AG04449 (cell line): ENCODE data around the gene HLA-DQB1.
"Not testable (repeated sequence)": the region's sequence is repeated elsewhere in the genome, so short reads cannot be mapped to it uniquely, and the experiment has no call there.

Experiments
- CTCF ChIA-PET: fragments of 350-600 bp; formaldehyde crosslinking; extraction: SDS; loops from one replicate; lab custom pipeline; 2021; ENCODE audit warnings: antibody characterized with exemption; lab: Yijun Ruan, JAX
- POLR2A ChIA-PET: fragments of 400-600, 350-600 bp; formaldehyde crosslinking; extraction: SDS; loops from one replicate; lab custom pipeline; 2020; ENCODE audit warnings: antibody characterized with exemption, inconsistent platforms; lab: Yijun Ruan, JAX
- DNase-seq: peaks from one replicate; pipeline ENCODE4 v3.0.0-alpha.2; 2010; ENCODE audit warnings: low read depth, low spot score
- H3K4me3 ChIP-seq: 2 replicates; pipeline ENCODE4 v1.5.1; 2011; ENCODE audit warnings: low read depth, mild to moderate bottlenecking, control low read depth, low read length
- TF ChIP-seq, protein P1 (sequence below): IDR thresholded peaks from one replicate; pipeline ENCODE4 v1.5.1; 2011; ENCODE audit warnings: mild to moderate bottlenecking, moderate library complexity, low read length, control low read depth, inconsistent platforms; ENCODE audit not compliant: insufficient read depth; ENCODE audit errors: missing control alignments

HLA-DQB1 gene

DNA sequence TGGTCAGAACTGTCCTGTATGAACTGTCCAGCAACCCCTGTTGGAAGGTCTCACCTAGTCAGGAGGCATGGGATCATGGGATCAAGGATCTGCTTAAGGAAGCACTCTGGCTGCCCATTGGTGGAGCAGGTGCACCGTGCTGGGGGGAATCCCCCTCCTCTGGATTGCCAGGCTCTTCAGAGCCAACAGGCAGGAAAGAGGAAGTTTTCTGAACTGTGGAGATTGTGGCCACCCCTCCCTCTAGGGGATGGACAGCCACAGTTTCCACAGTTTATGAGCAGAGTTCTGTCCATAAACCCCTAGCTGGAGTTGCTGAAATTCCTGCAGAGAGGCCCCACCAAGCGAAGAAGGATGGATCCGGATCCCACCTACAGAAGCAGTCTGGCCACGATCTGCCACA, 13.0 kb upstream of the HLA-DQB1 start:
- POLR2A ChIA-PET, result no interaction called here
- no peak overlapping the region for H3K4me3 ChIP-seq
- TF ChIP-seq, protein P1, sequence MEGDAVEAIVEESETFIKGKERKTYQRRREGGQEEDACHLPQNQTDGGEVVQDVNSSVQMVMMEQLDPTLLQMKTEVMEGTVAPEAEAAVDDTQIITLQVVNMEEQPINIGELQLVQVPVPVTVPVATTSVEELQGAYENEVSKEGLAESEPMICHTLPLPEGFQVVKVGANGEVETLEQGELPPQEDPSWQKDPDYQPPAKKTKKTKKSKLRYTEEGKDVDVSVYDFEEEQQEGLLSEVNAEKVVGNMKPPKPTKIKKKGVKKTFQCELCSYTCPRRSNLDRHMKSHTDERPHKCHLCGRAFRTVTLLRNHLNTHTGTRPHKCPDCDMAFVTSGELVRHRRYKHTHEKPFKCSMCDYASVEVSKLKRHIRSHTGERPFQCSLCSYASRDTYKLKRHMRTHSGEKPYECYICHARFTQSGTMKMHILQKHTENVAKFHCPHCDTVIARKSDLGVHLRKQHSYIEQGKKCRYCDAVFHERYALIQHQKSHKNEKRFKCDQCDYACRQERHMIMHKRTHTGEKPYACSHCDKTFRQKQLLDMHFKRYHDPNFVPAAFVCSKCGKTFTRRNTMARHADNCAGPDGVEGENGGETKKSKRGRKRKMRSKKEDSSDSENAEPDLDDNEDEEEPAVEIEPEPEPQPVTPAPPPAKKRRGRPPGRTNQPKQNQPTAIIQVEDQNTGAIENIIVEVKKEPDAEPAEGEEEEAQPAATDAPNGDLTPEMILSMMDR, result no peak
- no peak for DNase-seq
- CTCF ChIA-PET, result no interaction called here

DNA sequence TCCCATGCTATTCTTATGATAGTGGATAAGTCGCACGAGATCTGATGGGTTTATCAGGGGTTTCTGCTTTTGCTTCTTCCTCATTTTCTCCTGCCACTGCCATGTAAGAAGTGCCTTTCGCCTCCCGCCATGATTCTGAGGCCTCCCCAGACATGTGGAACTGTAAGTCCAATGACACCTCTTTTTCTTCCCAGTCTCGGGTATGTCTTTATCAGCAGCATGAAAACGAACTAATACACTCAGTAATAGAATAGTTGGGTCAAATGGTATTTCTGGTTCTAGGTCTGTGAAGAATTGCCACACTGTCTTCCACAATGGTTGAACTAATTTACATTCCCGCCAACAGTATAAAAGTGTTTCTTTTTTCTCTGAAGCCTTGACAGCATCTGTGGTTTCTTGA, 7.7 kb upstream of the HLA-DQB1 start:
- POLR2A ChIA-PET, CTCF ChIA-PET, DNase-seq, H3K4me3 ChIP-seq: not testable (repeated sequence)

DNA sequence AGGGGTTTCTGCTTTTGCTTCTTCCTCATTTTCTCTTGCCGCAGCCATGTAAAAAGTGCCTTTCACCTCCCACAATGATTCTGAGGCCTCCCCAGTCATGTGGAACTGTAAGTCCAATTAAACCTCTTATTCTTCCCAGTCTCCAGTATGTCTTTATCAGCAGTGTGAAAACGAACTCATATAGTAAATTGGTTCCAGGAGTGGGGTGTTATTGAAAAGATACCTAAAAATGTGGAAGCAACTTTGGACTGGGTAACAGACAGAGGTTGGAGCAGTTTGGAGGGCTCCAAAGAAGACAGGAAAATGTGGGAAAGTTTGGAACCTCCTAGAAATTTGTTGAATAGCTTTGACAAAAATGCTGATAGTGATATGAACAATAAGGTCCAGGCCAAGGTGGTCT, 5.5 kb upstream of the HLA-DQB1 start:
- CTCF ChIA-PET, H3K4me3 ChIP-seq, DNase-seq, POLR2A ChIA-PET: not testable (repeated sequence)

DNA sequence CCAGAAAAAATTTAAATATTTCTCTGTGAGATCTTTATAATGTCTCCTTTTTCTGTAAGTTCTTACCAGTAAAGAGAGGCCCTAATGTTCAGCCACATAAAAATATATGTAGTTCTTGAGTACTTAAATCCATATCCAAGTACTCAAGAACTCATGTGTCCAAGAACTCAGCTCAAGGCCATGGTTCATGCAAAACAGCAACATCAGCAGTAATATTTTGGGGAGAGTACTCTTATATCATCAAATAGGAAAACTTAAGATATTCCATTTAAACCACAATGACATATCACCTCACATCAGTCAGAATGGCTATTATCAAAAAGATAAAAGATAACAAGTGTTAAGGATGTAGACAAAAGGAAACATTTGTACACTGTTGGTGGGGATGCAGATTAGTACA, 3.4 kb upstream of the HLA-DQB1 start:
- TF ChIP-seq, protein P1, result no peak
- ChIA-PET CTCF (no interaction called here), POLR2A (no interaction called here)
- H3K4me3 ChIP-seq, result no peak overlapping the region
- DNase-seq, result no peak

DNA sequence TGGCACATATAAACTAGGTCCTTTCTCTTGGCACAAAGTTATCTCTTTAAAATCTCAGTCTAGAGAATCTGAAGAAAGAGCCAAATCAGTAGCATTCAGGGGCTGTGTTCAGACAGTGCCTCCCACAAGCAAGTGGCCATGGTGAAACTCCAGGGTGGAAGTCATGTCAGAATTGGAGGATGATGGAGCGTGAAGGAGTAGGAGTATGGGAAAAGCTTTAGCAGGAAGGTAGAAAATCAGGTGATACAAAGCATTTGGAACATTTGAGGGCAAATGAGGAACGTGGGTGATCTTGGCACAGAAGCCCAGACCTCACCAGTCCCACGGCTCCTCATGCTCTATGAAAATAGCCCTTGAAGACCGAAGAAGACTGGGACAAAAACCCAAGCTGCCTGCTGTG, 2.8 kb upstream of the HLA-DQB1 start:
- ChIA-PET POLR2A (no interaction called here), CTCF (no interaction called here)
- no peak overlapping the region for H3K4me3 ChIP-seq
- TF ChIP-seq, protein P1, result no peak
- DNase-seq, result no peak

DNA sequence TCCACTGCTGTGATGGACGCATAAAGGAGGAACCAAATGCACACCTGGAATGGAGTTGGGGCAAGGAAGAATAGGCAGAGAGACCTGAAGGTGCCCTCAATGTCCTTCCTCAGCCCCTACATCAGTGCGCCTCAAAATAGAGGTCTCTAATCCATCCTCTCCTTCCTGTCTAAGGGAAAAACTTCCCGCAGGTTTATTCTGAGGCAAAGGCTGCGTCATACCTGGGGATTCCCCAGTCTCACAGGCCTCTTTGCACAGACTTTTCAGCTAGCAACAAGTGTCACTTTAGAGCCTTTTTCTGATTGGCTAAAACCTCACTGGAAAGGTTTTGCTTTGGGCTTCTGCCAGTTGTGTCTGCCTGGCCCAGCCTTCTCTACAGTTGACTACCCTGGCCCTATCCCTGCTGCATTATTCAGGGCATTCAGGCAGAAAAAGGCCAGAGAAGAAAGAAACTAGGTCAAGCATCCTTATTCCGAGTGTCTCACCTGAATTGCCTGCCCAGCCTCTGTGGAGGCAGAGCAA, 1.8 kb upstream of the HLA-DQB1 start:
- ChIA-PET CTCF (no interaction called here), POLR2A (no interaction called here)
- TF ChIP-seq, protein P1, result no peak
- no peak for DNase-seq
- no peak overlapping the region for H3K4me3 ChIP-seq

DNA sequence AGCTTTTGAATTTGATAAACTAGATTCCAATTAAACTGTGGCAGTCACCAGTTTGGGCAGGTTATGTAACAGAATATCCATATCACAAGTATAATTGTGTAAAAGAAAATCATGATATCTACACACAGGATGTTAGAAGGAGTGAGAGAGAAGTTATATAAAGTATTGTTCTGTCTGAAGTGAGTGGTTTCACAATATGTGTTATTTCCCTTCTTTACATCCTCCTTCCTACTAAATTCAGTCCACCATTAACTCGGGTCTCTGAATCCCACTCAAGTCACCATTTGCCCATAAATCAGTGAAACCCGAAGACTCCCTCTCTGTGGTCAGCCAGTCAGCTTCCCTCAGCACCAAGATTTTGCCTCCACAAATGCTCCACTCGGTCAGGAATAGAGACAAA, 796 bp downstream of the HLA-DQB1 start:
- ChIA-PET POLR2A (no interaction called here), CTCF (no interaction called here)
- H3K4me3 ChIP-seq, result no peak overlapping the region
- TF ChIP-seq, protein P1, result no peak
- DNase-seq, result no peak
